Stimulated activated CD4-positive, alpha-beta T cell treated with anti-CD3 and anti-CD28 coated beads, Interleukin-1b, Interleukin-23, amount 100 ng/mL, for 4 hours (primary cell): ENCODE data around the gene CALU.

Source experiments
- DNase-seq, 2 donors: peaks; one replicate each; pipeline ENCODE4 v3.0.0-alpha.2; 2020; ENCODE audit warnings: low read depth in 2 of 2

CALU gene

DNA sequence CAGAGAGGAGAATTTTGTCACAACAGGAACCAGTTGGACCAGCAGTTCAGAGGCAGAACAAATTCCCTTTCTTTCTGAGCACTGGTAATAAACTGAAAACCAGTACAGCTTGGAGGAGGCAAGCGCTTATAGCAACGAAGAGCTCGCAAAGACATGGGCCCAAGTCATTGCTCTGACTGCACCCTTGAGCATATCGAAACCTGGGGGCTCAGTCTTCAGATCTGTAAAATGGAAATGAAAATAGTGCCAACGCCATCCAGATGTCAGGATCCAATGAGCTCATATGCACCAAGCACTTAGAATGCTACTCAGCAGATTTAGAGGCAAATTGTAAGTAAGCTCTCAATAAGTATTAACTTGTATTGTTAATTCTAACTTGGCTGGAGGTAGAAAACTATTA lies 14.4 kb upstream of the CALU start:
- no peak for DNase-seq

DNA sequence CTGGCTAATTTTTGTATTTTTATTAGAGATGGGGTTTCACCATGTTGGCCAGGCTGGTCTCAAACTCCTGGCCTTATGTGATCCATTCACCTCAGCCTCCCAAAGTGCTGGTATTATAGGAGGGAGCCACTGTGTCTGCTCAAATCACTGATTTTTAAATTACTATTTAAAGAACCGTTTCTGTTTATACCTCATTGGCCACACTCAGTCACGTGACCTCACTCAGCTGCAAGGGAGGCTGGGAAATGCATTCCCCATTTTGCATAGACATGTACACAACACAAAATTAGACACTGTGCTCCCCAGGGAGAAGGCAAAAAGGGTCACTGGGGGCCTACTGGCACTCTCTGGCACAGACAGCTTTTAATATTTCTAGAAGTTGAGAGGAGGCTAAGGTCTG lies 13.6 kb upstream of the CALU start:
- DNase-seq, result no peak

DNA sequence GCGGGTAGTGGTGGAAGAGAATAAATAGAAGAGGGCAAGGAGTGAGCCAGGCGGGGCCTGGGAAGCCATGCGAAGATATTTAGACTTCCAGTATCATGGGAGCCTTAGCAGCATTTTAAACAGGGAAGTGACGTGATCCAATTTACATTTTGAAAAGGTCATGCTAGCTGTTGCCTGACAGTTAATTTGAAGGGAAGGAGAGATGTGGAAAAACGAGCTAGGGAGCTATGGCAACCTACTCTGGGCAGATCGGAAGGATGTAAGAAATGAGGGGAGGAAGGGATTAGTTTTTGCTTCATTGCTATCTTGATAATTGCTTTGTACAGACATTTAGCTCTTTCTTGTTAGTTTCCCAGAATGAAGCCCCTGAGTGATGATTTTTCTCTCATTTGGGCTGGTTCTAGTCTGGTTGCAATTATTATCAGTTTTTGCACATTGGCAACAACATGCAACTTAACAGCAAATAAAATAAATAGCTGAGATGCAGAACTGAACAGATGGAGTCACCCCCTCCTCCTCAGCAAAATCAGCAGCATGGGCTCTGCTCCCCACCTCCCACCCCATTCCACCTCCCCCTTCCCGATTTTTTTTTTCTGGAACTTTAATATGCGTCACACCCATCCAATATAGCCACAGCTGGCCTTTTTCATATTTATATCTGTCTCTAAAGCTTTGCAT lies 13.0 kb upstream of the CALU start:
- no peak for DNase-seq

DNA sequence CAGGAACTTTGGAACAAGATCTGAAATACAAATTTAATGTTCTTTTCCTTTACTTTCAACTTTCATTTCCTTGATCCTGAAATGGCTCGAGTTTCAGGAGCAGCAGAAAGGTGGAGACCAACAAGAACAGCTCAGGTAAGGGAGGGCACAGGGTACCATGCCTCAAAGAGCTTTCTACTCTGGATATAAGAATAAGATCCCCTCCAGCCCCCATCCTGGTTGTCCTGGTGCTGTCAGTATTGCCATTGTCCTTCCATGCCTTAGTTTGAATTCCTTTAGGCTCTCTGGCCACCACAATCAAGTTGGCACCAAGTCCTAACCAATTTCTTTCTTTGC lies 12.5 kb upstream of the CALU start:
- no peak for DNase-seq

DNA sequence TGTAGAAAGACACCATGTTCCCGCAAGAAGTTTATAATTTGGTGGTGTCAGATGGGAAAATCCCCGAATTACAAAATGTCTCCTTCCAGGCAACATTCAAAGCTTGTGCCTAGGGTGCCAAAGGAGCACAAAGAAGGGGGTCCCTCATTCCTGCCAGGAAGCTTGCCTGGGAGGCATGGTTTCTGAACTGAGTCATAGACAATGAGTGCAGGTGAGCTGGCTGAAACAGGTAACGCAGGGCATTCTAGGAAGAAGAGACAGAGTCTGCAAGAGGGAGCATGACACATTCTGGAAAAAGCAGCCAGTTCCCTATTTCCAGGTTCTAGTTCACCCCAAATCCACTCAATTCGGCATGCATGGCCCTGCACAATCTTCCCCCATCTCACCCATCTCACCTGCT lies 11.9 kb upstream of the CALU start:
- no peak for DNase-seq

DNA sequence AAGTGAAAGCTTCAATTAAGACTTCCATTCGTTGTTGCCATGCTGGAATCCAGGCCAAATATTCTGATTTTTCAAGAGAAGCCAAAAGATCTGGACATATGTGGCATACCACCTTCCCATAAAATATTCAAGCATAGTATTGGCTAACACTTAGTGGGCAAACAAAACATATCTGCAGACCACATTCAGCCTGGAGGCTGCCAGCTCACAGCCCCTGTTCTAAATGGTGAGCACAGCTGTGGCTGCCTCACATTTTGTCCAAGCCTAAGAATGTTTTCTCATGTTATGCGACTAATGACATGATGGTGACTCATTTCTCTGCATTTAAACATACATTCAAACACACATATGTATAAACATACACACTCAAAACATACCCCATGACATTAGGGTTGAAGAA lies 10.6 kb upstream of the CALU start:
- DNase-seq, result no peak

DNA sequence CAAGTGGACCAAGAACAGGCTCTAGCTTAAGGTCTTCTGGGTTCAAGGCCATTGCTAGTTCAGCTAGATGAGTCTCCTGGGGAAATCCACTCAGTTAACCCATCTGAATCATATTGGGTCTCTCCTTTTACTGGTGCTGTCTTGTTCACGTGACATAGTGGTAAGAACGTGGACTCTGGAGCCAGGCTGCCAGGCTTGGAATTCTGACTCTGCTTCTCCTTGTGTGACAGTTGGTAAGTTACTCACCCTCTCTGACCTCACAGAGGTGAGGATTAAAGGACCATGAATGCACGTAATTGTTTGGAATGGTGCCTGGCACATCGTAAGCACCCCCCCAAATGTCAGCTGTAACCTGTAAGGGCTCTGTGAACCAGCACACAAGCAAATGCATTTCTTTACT lies 9.7 kb upstream of the CALU start:
- no peak for DNase-seq

DNA sequence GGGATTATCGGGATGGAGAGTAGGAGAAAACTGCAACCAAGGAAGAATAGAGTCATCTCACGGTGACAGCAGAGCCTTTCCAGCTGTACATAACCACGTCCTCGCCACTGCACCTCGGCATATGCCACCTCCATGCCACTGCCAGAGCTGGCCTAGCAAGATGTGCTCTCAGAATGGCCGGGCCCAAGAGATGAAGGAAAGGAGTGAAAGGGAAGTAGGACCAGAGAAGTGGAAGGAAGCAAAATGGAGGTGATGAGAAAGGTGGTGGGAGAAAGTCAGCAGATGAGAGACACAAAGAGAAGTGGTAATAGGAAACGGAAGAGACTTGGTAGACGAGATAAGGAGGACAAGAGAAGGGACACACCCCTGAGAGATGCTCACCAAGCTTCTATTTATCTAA lies 8.0 kb upstream of the CALU start:
- no peak for DNase-seq

DNA sequence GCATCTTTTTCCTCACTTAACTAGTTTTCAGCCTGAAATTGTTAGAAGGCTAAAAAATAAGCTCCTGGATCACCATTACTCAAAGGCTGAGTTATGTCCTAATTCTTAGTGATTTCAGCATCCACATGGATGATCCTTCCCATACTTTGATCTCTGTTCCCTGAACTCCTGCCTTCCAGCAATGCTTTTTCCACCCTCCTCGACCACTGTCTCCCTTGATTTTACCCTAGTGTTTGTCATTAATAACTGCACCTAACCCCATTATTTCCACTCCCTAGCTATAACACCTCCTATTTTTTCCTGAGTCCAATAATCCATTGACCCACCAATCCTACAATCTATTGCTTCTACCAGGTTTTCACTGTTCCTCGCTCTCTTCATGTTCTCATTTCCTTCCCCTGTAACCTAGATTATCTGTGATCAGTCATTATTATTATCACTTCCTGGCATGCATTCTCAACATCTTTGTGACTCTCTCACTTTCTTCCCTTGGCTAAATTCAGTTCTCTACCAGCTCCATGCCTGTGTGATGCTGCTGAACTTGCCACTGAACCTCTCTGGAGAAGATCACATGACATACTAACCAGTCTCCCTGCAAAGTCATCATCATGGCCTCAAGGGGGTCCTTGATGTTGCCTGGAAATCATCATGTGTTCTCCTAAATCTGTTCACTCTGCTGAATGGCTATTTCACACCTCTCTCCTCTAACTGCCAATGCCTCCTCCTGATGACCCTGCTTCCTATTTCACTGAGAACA lies 6.5 kb upstream of the CALU start:
- no peak for DNase-seq

DNA sequence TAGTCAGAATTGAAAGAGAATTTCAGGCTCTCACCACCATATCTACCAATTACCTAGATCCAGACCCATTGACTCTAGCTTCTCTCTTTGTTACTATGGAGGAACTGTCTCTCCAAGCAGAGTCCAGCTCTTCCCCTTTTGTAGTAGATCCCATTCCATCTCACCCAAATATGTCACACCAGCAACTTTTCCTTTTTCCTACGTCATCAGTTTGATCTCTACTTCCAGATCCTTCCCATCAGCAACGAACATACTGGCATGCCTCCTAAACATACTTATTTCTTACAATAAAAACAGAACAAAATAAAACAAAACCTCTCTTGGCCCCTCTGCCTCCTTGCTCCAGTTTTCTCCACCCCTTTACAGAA lies 5.9 kb upstream of the CALU start:
- DNase-seq, result no peak

DNA sequence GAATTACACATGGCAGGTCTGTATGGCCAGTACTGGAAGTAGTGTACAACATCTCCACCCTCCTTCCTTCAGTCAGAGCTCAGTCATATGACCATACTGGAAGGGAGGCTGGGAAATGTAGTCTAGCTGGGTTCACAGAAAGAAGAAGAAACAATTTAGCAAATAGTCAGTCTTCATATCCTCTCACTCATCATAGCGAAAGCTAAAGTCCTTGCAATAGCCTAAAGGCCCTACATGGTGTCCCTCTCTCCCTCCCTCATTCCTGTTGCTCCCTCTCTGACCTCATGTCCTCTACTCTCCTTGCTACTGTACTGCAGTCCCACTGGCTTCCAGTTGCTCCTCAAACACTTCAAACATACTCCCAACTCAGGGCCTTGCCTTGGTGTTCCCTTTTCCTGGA lies 4.3 kb upstream of the CALU start:
- DNase-seq, result no peak

DNA sequence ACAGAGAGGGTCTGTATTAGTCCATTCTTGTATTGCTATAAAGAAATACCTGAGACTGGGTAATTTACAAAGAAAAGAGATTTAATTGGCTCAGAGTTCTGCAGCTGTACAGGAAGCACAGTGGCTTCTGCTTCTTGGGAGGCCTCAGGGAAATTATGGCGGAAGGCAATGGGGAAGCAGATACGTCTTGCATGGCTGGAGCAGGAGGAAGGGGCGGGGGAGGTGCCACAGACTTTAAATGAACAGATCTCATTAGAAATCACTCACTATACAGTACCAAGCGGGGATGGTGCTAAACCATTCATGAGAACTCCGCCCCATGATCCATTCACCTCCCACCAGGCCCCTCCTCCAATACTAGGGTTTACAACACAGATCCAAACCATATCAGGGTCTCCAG lies 3.7 kb upstream of the CALU start:
- no peak for DNase-seq

DNA sequence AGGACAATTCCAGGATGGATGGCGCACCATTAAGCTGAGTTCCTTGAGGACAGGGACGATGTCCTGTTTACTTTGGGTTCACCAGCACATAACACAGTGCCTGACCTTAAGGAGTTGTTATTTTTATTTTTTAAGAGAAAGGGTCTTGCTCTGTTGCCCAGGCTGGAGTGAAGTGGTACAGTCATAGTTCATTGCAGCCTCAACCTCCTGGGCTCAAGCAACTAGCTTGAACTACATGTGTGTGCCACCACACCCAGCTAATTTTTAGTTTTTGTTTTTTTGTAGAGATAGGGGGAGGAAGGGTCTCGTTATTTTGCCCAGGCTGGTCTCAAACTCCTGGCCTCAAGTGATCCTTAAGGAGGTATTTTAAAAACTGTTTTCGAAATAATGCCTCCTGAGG lies 1.7 kb upstream of the CALU start:
- no peak for DNase-seq

DNA sequence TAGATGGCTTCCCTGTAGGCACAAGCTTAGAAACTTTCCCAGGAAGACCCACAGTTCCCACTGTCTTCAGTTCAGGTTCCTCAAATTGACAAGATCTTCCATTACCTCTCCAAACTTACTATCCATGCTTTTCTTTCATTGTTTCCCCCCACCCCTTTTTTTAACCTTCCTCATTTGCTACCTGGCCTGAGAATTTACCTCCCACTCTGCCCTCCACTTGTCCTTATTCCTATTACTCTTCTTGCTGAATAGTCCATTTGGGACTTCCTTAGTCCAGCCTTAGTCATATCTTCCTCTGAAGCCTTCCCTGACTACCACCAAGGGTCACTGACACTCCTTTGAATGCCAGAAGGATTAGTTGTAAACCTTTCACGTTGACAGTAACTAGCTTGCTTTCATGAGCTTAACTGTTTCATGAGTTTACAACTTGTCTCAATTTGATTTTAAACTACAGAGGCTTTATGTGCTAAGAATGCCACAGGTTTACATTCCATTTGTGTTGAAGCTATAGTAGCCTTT lies 1.2 kb upstream of the CALU start:
- no peak for DNase-seq

DNA sequence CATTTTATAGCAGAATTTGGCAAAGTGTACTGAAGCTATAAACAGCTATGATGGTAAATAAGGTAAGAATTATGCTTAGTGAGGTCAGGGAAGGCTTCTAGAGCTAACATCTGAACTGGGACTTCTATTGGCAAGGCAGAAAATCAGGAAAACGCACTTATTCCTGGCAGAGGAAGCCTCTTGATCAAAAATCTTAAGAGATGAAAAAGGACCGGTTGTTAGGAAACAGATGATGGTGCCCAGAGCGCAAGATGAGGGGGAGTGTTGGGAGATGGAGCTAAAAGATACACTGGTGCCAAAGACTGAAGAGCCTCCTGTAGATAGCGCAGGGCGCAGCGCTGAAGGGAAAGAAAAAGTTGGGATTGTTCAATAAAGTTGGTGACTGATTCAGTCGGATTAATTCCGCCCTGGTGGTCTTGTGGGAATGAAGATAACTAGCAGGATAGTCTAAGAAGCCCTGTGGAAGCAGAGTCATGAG lies 550 bp upstream of the CALU start:
- peak in 1 of 2 donors; percentile 1 for DNase-seq

DNA sequence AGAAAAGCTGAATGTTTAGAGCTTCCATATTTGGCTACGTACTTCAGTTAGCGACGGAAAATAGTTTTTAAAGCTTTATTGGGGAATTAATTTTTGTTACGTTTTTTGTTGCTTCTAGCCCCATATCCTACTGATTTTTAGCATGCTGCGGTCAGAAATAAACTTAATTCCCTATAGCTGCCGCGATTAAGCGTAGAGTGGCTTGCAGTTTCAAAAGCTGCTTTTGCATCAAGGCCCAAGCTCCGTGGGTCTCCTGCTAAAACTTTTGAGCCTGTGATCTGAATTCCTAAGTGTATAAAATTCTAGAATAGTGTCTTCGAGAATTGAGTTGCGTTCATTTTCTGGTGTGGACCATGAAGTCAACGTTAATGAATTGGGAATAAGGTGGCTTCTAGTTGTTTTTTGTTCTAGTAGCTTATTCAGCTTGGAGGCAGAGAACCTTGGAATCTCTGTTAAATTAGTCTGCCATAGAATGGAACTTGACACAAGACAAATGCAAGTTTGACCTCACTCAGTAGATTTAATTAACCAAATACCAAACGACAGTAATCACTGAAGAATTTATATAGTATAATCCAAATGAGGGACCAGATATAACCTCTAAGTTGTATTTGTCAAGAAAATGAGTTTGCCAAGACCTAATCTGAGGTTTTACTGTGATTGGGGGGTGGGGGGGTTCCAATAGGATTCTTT lies 977 bp downstream of the CALU start:
- no peak for DNase-seq

DNA sequence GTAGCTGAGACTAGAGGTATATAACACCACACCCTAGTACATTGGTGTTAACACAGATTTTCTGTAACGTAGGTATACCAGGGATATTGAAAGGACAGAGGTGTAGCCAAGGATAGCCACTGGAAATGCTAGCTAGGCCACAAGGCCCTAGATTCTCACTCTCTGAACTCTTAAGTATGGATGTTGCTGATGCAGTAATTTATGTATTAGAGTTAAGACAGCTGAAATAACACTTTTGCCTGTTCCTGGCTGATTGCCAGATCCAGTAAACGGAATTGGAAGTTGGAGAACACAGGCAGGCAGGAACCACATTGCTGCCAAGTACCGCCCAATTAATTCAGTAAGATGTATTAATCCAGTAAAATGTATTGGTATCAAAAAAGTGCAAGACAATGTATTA lies 1.8 kb downstream of the CALU start:
- no peak for DNase-seq

DNA sequence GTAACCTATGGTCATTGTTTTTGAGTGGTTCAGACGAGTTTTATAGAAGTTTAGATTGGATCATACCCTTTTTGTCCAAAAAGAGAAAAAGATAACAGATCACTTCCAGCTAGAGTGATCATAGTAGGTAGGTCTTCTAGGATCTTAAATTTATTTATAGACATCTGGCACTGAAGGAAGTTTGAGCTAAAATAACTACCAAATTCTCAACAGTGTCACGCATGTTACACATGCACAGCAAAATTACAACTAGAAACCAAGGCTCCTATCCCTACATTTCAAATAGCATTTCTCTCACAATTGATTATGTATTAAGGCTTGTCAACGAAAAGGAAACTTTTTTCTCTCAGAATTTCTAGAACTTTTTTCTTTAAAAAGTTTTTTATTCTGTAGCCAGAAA lies 2.3 kb downstream of the CALU start:
- DNase-seq, result no peak

DNA sequence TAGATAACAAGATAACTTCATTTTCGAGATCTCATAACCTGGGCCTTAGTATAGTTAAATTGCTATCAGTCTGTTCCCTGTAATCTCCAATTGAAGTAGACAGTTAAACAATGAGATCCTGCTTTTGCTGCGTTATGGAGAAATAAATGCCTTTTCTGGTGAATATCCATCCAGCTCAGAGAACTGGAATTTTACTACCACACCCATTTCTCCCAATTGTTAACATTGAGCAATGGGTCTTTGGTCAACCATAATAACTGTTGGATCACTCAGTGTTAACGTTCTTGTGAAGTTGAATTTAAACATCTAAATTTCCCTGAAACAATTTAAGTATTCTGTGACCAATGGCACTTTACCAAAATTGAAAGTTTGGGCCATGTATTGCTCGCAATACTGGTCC lies 3.0 kb downstream of the CALU start:
- DNase-seq, result no peak

DNA sequence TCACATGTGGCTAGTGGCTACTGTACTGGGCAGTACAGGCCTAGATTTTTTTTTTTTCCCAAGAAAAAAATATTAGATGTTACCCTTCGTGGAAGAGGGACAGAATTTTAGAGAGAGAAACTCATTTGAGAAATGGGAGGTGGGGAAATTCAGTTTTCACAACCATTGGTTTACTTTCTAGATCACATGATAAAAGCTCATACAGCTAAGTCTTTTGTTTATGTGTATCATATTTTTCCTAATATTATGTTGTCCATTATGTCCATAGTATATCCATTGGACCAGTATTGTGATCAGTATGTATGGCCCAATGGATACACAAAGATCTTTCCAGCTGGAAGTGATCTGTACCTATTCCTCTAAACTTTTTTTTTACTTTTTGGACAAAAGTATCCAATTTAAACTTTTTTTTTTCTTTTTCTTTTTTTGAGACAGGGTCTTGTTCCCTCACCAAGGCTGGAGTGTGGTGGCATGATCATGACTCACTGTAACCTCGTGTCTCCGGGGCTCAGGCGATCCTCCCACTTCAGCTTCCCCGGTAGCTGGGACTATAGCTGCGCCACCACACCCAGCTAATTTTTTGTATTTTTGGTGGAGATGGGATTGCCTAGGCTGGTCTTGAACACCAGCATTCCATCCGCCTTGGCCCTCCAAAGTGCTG lies 4.1 kb downstream of the CALU start:
- DNase-seq, result no peak

DNA sequence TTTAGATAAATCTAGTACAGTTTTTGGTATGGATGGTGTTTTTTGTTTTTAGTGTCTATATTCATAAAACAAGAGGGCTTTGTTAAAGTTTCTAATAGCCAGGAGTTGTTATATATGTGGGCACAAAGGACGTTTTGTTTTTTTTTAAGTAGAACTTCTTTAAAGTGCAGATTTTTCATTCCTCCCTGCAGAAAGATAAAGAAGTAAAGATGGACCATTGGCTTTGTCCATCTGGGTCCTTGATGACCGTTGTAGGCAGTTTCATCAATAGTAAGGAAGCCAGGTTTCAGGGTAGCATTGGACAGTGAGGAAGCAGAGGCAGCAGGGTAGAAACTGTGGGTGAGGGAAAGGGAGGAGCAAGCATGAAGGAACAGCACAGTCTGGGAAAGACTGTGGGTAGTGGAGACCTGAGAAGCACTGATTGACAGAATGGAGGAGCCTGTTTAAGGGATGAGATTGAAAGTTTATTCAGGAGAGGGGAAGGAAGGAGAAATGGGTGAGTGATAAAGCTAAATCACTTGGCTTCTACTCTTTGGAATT lies 5.3 kb downstream of the CALU start:
- DNase-seq, result no peak

DNA sequence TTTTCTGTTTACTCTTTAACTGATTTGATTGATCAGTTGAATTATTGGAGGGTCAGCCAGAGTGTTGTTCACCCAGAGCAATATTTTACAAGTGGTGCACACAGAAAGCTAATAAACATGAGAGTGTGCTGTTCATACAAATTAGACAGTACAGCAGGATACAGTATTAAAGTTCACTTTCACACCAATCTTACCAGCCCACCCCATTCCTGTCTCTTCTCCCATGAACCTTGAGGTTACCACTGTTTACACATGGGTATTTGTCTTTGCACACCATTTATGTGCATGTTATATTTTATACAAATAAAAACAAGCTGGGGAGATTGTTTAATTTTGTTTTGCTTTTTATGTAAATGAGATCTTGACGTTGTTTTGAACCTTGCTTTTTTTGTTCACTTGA lies 6.5 kb downstream of the CALU start:
- no peak for DNase-seq
